CD4-positive, alpha-beta T cell treated with Interleukin-6 at 100 ng/mL for 8 hours (primary cell): Measurements from ENCODE around the gene BCAS3.
"Not testable (repeated sequence)": the region's sequence is repeated elsewhere in the genome, so short reads cannot be mapped to it uniquely, and the experiment has no call there.

Source experiments
- DNase-seq: peaks from one replicate; pipeline ENCODE4 v3.0.0-alpha.2; 2020; ENCODE audit warnings: mixed read lengths, low spot score

The BCAS3 gene

GRCh38 chr17:61005958-61006357, 328.3 kb downstream of the BCAS3 start:
- DNase-seq = not testable (repeated sequence)

- DNase-seq = no peak
These were observed 330.3 kb downstream of the BCAS3 start for GRCh38 chr17:61007980-61008379.

- no peak for DNase-seq
These were observed 332.0 kb downstream of the BCAS3 start for GRCh38 chr17:61009663-61010062.

- DNase-seq = no peak
These were observed 333.1 kb downstream of the BCAS3 start for GRCh38 chr17:61010661-61011170.

GRCh38 chr17:61011251-61011650, 333.6 kb downstream of the BCAS3 start:
- DNase-seq = no peak

- no peak for DNase-seq
These were observed 338.3 kb downstream of the BCAS3 start for GRCh38 chr17:61015966-61016365.

GRCh38 chr17:61017317-61018006, 339.8 kb downstream of the BCAS3 start:
- DNase-seq = no peak

- DNase-seq = no peak
These were observed 341.3 kb downstream of the BCAS3 start for GRCh38 chr17:61018938-61019337.

- no peak for DNase-seq
These were observed 346.3 kb downstream of the BCAS3 start for GRCh38 chr17:61023996-61024395.

- no peak for DNase-seq
These were observed 349.2 kb downstream of the BCAS3 start for GRCh38 chr17:61026818-61027217.

GRCh38 chr17:61029181-61029580, 351.5 kb downstream of the BCAS3 start:
- no peak for DNase-seq

GRCh38 chr17:61040666-61041065, 363.0 kb downstream of the BCAS3 start:
- DNase-seq = no peak

- DNase-seq = not testable (repeated sequence)
These were observed 364.7 kb downstream of the BCAS3 start for GRCh38 chr17:61042348-61042747.

- no peak for DNase-seq
These were observed 369.9 kb downstream of the BCAS3 start for GRCh38 chr17:61047515-61047914.

GRCh38 chr17:61048376-61049106, 370.9 kb downstream of the BCAS3 start:
- no peak for DNase-seq

- no peak for DNase-seq
These were observed 375.8 kb downstream of the BCAS3 start for GRCh38 chr17:61053469-61053868.

- no peak for DNase-seq
These were observed 376.8 kb downstream of the BCAS3 start for GRCh38 chr17:61054436-61054835.

GRCh38 chr17:61057257-61057656, 379.6 kb downstream of the BCAS3 start:
- no peak for DNase-seq

- DNase-seq = no peak
These were observed 380.4 kb downstream of the BCAS3 start for GRCh38 chr17:61058066-61058465.

GRCh38 chr17:61063528-61063927, 385.9 kb downstream of the BCAS3 start:
- no peak for DNase-seq

GRCh38 chr17:61064087-61064951, 386.7 kb downstream of the BCAS3 start:
- no peak for DNase-seq

- no peak for DNase-seq
These were observed 387.7 kb downstream of the BCAS3 start for GRCh38 chr17:61065263-61065773.
